ENCODE data around the gene CKM. TPM values are rescaled to one million over a fixed set of nuclear protein-coding genes. Genes with fewer than 3 reads are reported as not detected.

CKM gene
- total RNA-seq, 1 experiment from 2014 or later: not detected

DNA sequence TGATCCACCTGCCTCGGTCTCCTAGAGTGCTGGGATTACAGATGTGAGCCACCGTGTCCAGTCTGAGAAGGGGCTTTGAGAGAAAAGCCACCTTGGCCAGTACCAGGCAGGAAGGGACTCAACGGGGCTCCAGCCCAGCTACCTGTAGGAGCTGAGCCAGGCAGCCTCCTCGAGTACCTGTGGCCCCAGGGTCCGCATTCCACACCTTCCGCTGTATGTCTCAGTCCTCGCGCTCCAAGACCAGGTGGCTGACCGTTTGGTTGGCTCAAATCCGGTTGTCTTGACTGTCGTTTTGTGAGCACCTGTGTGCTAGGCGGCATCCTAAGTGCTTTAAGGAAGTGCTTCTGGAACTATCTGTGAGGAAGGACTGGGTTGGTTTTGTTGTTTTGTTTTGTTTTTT is 55.4 kb downstream of the CKM start:
- ChIA-PET POLR2A (no interaction called here), CTCF (no interaction called here)
- Mint-ChIP-seq H3K4me3 (ENCODE audit: unreplicated experiment) (no peak overlapping the region), H3K36me3 (ENCODE audit: insufficient read depth, unreplicated experiment) (peaks cover 10% of the 10 kb centered on the region), H3K4me1 (ENCODE audit: low read depth, unreplicated experiment) (no peaks in the 10 kb centered on the region), H3K27ac (ENCODE audit: unreplicated experiment) (no peak overlapping the region), H3K27me3 (ENCODE audit: insufficient read depth, unreplicated experiment) (no peaks in the 10 kb centered on the region), H3K9me3 (ENCODE audit: unreplicated experiment) (no peaks in the 10 kb centered on the region)
- no peaks in the 10 kb centered on the region; the same call in 1 of the 2 replicates for H3K36me3 ChIP-seq (ENCODE audit: control insufficient read depth, insufficient read depth, low read length)
- no peak overlapping the region for H3K4me3 ChIP-seq (ENCODE audit: low read depth, low read length)
- no peak for DNase-seq
- no peaks in the 10 kb centered on the region for H3K27me3 ChIP-seq (replicated peaks; ENCODE audit: control insufficient read depth, insufficient read depth, low read length)
- no TSS peak for BruUV-seq (replicated peaks)
- H3K9me3 ChIP-seq: no peaks in the 10 kb centered on the region
- TF ChIP-seq, protein P1, sequence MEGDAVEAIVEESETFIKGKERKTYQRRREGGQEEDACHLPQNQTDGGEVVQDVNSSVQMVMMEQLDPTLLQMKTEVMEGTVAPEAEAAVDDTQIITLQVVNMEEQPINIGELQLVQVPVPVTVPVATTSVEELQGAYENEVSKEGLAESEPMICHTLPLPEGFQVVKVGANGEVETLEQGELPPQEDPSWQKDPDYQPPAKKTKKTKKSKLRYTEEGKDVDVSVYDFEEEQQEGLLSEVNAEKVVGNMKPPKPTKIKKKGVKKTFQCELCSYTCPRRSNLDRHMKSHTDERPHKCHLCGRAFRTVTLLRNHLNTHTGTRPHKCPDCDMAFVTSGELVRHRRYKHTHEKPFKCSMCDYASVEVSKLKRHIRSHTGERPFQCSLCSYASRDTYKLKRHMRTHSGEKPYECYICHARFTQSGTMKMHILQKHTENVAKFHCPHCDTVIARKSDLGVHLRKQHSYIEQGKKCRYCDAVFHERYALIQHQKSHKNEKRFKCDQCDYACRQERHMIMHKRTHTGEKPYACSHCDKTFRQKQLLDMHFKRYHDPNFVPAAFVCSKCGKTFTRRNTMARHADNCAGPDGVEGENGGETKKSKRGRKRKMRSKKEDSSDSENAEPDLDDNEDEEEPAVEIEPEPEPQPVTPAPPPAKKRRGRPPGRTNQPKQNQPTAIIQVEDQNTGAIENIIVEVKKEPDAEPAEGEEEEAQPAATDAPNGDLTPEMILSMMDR (IDR thresholded peaks at IDR 0.05; ENCODE audit: insufficient read depth in 1 of 2, low read depth in 1 of 2, low read length in 1 of 2, severe bottlenecking in 1 of 2, unreplicated experiment in 1 of 2): no peak
- intact Hi-C loops (cut with micrococcal nuclease; ENCODE audit: unreplicated experiment): no loop called here
- H3K4me1 ChIP-seq: no peaks in the 10 kb centered on the region

DNA sequence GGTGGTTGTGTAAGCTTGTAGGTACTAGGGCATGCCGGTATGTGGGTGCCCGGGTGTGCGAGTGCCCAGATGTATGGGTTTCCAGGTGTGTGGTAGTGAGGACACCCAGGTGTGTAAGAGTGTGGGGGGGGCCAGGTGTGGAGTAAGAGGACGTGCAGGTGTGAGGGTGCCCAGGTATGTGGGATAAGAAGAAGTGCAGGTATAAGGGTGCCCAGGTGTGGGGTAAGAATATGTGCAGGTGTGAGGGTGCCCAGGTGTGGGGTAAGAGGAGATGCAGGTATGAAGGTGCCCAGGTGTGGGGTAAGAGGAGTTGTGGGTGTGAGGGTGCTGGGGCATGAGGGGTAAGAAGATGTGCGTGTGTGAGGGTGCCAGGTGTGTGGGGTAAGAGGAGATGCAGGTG is 57.3 kb downstream of the CKM start:
- intact Hi-C loops (cut with micrococcal nuclease; ENCODE audit: unreplicated experiment): no loop called here
- Mint-ChIP-seq H3K27ac (ENCODE audit: unreplicated experiment) (no peak overlapping the region), H3K27me3 (ENCODE audit: insufficient read depth, unreplicated experiment) (no peaks in the 10 kb centered on the region), H3K4me1 (ENCODE audit: low read depth, unreplicated experiment) (no peaks in the 10 kb centered on the region), H3K4me3 (ENCODE audit: unreplicated experiment) (no peak overlapping the region), H3K36me3 (ENCODE audit: insufficient read depth, unreplicated experiment) (peaks cover 15% of the 10 kb centered on the region), H3K9me3 (ENCODE audit: unreplicated experiment) (no peaks in the 10 kb centered on the region)
- POLR2A ChIA-PET: no interaction called here
- Histone ChIP-seq H3K36me3 (ENCODE audit: control insufficient read depth, insufficient read depth, low read length) (no peaks in the 10 kb centered on the region), H3K4me1 (no peaks in the 10 kb centered on the region), H3K9me3 (no peaks in the 10 kb centered on the region), H3K27me3 (replicated peaks; ENCODE audit: control insufficient read depth, insufficient read depth, low read length) (no peaks in the 10 kb centered on the region), H3K4me3 (ENCODE audit: low read depth, low read length) (no peak overlapping the region)
- TF ChIP-seq, protein P1 (IDR thresholded peaks at IDR 0.05; ENCODE audit: insufficient read depth in 1 of 2, low read depth in 1 of 2, low read length in 1 of 2, severe bottlenecking in 1 of 2, unreplicated experiment in 1 of 2): no peak
- no peak for DNase-seq
- no TSS peak for BruUV-seq (replicated peaks)
- CTCF ChIA-PET: no interaction called here

DNA sequence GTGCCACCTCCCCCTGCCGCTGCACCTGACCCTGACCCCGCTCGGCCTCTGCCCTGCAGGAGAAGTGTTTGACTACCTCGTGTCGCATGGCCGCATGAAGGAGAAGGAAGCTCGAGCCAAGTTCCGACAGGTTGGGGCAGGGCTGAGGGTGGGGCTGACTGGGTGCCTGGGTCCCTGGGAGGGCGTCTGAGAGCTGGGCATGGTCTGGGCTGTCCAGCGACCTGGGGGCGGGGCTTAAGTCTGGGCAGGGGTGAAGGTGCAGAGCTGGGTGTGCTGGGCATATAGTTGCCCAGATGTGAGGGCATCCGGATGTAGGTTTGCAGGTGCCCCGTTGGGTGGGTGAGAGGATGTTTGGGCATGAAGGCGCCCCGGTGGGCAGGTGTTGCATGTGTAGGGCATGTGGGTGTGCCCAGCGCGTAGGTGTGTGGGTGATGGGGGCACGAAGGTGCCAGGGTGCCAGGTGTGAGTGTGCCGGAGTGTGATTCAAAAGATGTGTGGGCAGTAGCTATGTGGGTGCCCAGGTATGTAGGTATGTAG is 57.8 kb downstream of the CKM start:
- no peaks in the 10 kb centered on the region for H3K4me1 Mint-ChIP-seq (ENCODE audit: low read depth, unreplicated experiment)
- no peak overlapping the region for H3K27ac Mint-ChIP-seq (ENCODE audit: unreplicated experiment)
- TF ChIP-seq, protein P1 (IDR thresholded peaks at IDR 0.05; ENCODE audit: insufficient read depth in 1 of 2, low read depth in 1 of 2, low read length in 1 of 2, severe bottlenecking in 1 of 2, unreplicated experiment in 1 of 2): no peak
- H3K9me3 Mint-ChIP-seq (ENCODE audit: unreplicated experiment): no peaks in the 10 kb centered on the region
- Histone ChIP-seq H3K9me3 (no peaks in the 10 kb centered on the region), H3K4me1 (no peaks in the 10 kb centered on the region), H3K27me3 (replicated peaks; ENCODE audit: control insufficient read depth, insufficient read depth, low read length) (no peaks in the 10 kb centered on the region), H3K36me3 (ENCODE audit: control insufficient read depth, insufficient read depth, low read length) (no peaks in the 10 kb centered on the region), H3K4me3 (ENCODE audit: low read depth, low read length) (no peak overlapping the region)
- POLR2A ChIA-PET: no interaction called here
- H3K36me3 Mint-ChIP-seq (ENCODE audit: insufficient read depth, unreplicated experiment): peaks cover 15% of the 10 kb centered on the region
- CTCF ChIA-PET: no interaction called here
- intact Hi-C loops (cut with micrococcal nuclease; ENCODE audit: unreplicated experiment): no loop called here
- no peak overlapping the region for H3K4me3 Mint-ChIP-seq (ENCODE audit: unreplicated experiment)
- no peak for DNase-seq
- no peaks in the 10 kb centered on the region for H3K27me3 Mint-ChIP-seq (ENCODE audit: insufficient read depth, unreplicated experiment)
- no TSS peak for BruUV-seq (replicated peaks)
